Activated naive CD8-positive, alpha-beta T cell treated with anti-CD3 and anti-CD28 coated beads, Interleukin-2, amount 50 U/mL, for 24 hours (primary cell): Measurements from ENCODE around the gene TTLL11.

Experiments
- ATAC-seq: fragments of 150-1000 bp; cut with Tn5 transposase; one replicate; pipeline ENCODE4 v1.10.0; 2021
- DNase-seq: peaks from one replicate; pipeline ENCODE4 v3.0.0; 2021
- H3K27ac Mint-ChIP-seq: one replicate; pipeline ENCODE4 v1.8.0; 2021; ENCODE audit warnings: mild to moderate bottlenecking, mixed read lengths
- H3K27me3 Mint-ChIP-seq: one replicate; pipeline ENCODE4 v1.8.0; 2021; ENCODE audit warnings: mixed read lengths
- H3K36me3 Mint-ChIP-seq: one replicate; pipeline ENCODE4 v1.8.0; 2021; ENCODE audit warnings: low read depth, mixed read lengths
- H3K4me1 Mint-ChIP-seq: one replicate; pipeline ENCODE4 v1.8.0; 2021; ENCODE audit warnings: mixed read lengths
- H3K4me3 Mint-ChIP-seq: one replicate; pipeline ENCODE4 v1.8.0; 2021; ENCODE audit warnings: mild to moderate bottlenecking, moderate library complexity, mixed read lengths
- H3K9me3 Mint-ChIP-seq: one replicate; pipeline ENCODE4 v1.8.0; 2021; ENCODE audit warnings: mixed read lengths

The TTLL11 gene

GRCh38 chr9:122103985-122104384 is 10.9 kb upstream of the TTLL11 start:
- Mint-ChIP-seq H3K36me3 (peaks cover 6% of the 10 kb centered on the region), H3K27ac (no peak overlapping the region), H3K27me3 (peaks cover 3% of the 10 kb centered on the region), H3K4me1 (peaks cover 3% of the 10 kb centered on the region), H3K4me3 (no peak overlapping the region), H3K9me3 (peaks cover 12% of the 10 kb centered on the region)
- DNase-seq (no peak), ATAC-seq (no peak)

DNA sequence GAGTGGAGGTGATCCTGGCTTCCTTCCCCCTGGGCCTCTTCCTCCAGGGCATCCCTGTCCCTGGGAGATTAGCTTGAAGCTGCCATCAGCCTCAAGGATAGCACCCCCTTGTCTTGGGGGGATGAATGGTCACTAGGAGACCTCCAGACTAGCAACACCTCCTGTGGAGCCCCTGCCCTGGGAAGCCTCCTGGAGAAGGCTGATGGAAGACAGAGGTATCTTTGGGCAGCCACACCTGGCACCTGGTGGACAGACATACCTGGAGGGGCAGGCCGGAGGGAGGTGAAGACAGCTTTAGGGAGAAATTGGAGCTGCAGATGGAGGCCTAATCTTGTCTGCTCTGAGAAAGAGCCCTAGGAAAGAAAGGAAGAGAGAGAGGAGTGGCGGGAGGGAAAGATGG is 9.0 kb upstream of the TTLL11 start:
- Mint-ChIP-seq H3K36me3 (peaks cover 6% of the 10 kb centered on the region), H3K9me3 (peaks cover 12% of the 10 kb centered on the region), H3K27me3 (peaks cover 3% of the 10 kb centered on the region), H3K4me3 (no peak overlapping the region), H3K27ac (no peak overlapping the region), H3K4me1 (peaks cover 3% of the 10 kb centered on the region)
- DNase-seq (no peak), ATAC-seq (no peak)

DNA sequence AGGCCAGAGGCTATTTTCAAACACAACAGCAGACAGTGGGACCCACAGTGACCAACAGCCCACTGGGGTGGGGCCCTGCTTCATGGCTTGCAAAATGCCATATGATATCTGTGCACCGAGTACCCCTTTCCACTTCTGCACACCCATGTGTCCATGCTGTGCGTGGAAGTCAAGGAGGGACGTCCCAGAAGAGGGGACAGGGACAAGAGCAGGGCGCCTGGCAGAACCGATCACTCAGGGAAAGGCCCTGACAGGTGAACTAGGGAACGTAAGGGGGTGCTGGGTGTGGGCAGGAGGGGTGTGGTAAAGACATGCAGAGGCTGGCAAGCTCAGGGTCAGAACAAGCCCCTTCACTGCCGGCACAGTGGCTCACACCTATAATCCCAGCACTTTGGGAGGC is 7.6 kb upstream of the TTLL11 start:
- Mint-ChIP-seq H3K36me3 (peaks cover 6% of the 10 kb centered on the region), H3K4me1 (peaks cover 3% of the 10 kb centered on the region), H3K27ac (no peak overlapping the region), H3K4me3 (no peak overlapping the region), H3K27me3 (peaks cover 3% of the 10 kb centered on the region), H3K9me3 (peaks cover 12% of the 10 kb centered on the region)
- DNase-seq (no peak), ATAC-seq (no peak)

- peak; percentile 71 for ATAC-seq
- DNase-seq = peak; percentile 82
Observed at GRCh38 chr9:122099271-122099869, 6.3 kb upstream of the TTLL11 start.

DNA sequence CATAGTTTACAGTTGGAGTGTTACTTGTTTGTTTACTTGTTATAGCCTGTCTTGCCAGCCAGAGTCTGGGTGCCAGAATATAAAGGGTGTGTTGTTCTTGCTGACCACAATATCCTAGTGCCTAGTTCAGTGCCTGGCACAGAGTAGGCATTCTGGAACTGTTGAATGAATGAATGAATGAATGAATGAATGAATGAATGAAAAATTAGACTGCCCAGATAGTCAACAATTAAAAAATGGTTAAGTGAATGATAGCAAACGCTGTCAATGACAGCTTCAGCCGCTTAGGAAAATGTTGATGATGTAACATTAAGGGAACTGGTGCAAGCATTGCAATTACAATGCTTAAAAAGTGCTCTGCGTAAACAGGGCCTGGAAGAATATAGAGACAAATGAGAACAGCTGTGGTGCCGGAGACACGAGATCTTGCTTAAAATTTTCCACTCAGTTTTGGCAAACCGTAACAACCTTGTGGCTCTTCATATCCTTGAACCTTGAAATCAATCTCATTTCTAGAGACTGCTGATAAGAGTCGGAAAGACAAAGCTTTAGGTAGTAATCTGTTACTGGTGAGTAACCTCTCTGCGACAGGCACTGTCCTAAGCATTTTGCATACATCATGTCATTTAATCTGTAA is 4.7 kb upstream of the TTLL11 start:
- H3K9me3 Mint-ChIP-seq = no peaks in the 10 kb centered on the region
- peaks cover 16% of the 10 kb centered on the region for H3K4me1 Mint-ChIP-seq
- no peak overlapping the region for H3K4me3 Mint-ChIP-seq
- no peak for DNase-seq
- no peak for ATAC-seq
- H3K36me3 Mint-ChIP-seq = no peaks in the 10 kb centered on the region
- peaks cover 15% of the 10 kb centered on the region for H3K27me3 Mint-ChIP-seq
- no peak overlapping the region for H3K27ac Mint-ChIP-seq

More at GRCh38 chr9:122099271-122099869, 6.3 kb upstream of the TTLL11 start:
- Mint-ChIP-seq H3K9me3 (peaks cover 10% of the 10 kb centered on the region), H3K36me3 (peaks cover 6% of the 10 kb centered on the region), H3K4me1 (peaks cover 14% of the 10 kb centered on the region), H3K27me3 (peaks cover 10% of the 10 kb centered on the region), H3K27ac (no peak overlapping the region), H3K4me3 (no peak overlapping the region)

DNA sequence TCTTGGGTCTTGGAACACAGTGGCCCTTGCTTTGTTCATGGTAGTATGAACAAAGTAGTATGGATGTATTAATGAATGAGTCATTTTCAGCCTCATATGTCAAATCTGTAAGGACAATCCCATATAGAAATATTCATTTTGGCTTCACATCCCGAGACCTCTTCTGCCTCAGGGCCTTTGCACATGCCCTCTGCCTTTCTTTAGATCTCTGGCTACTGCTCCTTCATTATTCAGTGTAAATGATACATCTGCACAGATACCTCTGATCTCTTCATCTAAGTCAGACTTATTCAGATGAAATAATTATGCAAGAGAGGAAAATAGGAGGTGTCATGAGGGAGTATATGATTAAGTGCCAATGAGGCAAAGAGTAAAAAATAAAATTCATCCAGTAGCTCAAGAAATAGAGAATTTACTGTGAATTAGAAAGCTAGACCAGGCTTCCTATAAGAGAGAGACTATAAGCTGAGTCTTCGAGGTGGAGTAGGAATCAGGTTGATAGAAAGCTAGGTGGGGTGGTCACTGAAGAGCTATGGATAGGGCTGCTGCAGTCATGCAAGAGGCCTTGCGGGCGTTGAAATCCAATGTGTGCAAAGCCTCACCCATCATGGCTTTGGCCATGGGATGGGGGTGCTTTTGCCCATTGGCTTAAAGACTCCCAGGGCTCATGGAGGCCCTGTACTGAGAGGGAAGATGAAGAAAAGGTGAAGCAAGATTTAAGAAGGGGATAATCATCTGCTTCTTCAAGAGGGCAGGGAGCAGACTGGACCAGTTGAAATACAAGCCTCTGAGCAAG is 3.7 kb upstream of the TTLL11 start:
- no peak for DNase-seq
- no peak for ATAC-seq
- H3K4me3 Mint-ChIP-seq = no peak overlapping the region
- no peaks in the 10 kb centered on the region for H3K9me3 Mint-ChIP-seq
- peaks cover 21% of the 10 kb centered on the region for H3K4me1 Mint-ChIP-seq
- H3K27ac Mint-ChIP-seq = no peak overlapping the region
- H3K36me3 Mint-ChIP-seq = no peaks in the 10 kb centered on the region
- peaks cover 15% of the 10 kb centered on the region for H3K27me3 Mint-ChIP-seq

GRCh38 chr9:122095010-122095767 is 2.1 kb upstream of the TTLL11 start:
- no peak for ATAC-seq
- Mint-ChIP-seq H3K27ac (no peak overlapping the region), H3K36me3 (peaks cover 1% of the 10 kb centered on the region), H3K9me3 (no peaks in the 10 kb centered on the region), H3K4me3 (peak overlapping the region; percentile 4), H3K4me1 (peaks cover 36% of the 10 kb centered on the region), H3K27me3 (peaks cover 15% of the 10 kb centered on the region)
- DNase-seq = peak; percentile 52

GRCh38 chr9:122091682-122092592 is 1.2 kb downstream of the TTLL11 start:
- Mint-ChIP-seq H3K4me3 (peak overlapping the region; percentile 83), H3K9me3 (no peaks in the 10 kb centered on the region), H3K27ac (peak overlapping the region; percentile 65), H3K27me3 (peaks cover 12% of the 10 kb centered on the region), H3K36me3 (peaks cover 1% of the 10 kb centered on the region), H3K4me1 (peaks cover 34% of the 10 kb centered on the region)
- DNase-seq (no peak), ATAC-seq (no peak)

GRCh38 chr9:122090981-122091380 is 2.1 kb downstream of the TTLL11 start:
- H3K9me3 Mint-ChIP-seq = no peaks in the 10 kb centered on the region

DNA sequence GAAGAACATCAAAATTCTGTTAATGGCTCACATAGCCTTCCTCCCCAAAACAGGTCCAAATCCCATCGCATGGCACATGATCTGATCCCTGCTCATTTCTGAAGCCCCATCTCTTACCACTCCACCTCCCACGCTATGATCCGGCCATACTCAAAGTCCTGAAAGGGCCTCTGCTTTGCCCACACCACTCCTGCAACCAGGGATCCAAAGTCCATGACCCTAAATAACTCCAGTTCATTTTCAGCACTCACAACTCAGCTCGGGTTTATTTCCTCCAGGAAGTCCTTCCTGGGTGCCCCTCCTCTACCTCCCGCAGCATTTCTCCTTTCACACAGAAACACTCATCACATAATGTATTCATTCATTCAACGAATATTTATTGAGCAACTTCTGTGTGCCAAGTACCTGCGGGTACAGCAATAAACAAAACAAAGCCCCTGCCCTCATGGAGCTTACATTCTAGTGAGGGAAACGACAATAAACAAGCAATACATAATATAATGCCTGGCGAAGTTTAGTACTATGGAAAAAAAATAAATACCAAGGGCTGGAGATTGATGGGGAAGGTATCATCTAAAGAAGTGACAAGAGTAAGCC is 2.7 kb downstream of the TTLL11 start:
- Mint-ChIP-seq H3K27ac (no peak overlapping the region), H3K36me3 (peaks cover 1% of the 10 kb centered on the region), H3K9me3 (no peaks in the 10 kb centered on the region), H3K4me1 (peaks cover 31% of the 10 kb centered on the region), H3K27me3 (peaks cover 12% of the 10 kb centered on the region), H3K4me3 (no peak overlapping the region)
- no peak for DNase-seq
- no peak for ATAC-seq

More at GRCh38 chr9:122090981-122091380, 2.1 kb downstream of the TTLL11 start:
- Mint-ChIP-seq H3K27ac (no peak overlapping the region), H3K27me3 (peaks cover 12% of the 10 kb centered on the region), H3K36me3 (peaks cover 1% of the 10 kb centered on the region), H3K4me3 (no peak overlapping the region), H3K4me1 (peaks cover 34% of the 10 kb centered on the region)
- ATAC-seq = no peak
- no peak for DNase-seq

DNA sequence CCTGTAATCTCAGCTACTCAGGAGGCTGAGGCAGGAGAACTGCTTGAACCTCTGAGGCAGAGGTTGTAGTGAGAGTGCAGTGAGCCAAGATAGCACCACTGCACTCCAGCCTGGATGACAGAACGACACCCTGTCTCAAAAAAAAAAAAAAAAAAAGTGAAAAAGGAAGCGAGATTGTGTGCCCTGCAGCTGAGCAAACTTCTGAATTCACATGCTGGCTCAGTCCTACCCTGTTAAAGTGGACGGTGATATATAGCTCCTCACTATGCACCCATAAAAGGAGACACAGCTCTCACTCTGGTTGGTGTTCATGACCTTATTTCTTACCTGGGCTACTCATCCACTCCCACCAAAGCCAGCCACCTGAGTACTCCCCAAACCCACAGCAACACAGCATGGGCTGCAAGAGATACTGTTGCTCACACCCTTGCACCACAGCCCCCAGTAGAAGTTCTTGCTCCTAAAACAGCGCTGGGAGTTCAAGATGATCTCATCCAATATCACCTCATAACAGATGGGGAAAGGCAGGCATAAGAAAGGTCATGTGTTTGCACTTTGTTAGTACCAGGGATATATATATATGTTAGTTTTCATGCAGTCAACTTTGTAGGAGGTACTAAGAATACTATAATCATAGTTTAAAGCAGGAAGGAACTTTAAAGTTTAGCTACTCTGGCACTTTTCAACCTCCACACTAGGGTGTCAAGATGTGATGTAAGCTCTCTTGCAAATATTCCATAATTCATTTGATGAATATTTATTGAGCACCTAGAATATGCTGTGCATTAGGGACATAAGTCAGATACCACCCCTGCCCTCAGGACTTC is 4.0 kb downstream of the TTLL11 start:
- H3K36me3 Mint-ChIP-seq = peaks cover 1% of the 10 kb centered on the region
- peaks cover 4% of the 10 kb centered on the region for H3K27me3 Mint-ChIP-seq
- no peak for ATAC-seq
- no peak for DNase-seq
- H3K4me1 Mint-ChIP-seq = peaks cover 26% of the 10 kb centered on the region
- H3K27ac Mint-ChIP-seq = no peak overlapping the region
- H3K9me3 Mint-ChIP-seq = no peaks in the 10 kb centered on the region
- no peak overlapping the region for H3K4me3 Mint-ChIP-seq

DNA sequence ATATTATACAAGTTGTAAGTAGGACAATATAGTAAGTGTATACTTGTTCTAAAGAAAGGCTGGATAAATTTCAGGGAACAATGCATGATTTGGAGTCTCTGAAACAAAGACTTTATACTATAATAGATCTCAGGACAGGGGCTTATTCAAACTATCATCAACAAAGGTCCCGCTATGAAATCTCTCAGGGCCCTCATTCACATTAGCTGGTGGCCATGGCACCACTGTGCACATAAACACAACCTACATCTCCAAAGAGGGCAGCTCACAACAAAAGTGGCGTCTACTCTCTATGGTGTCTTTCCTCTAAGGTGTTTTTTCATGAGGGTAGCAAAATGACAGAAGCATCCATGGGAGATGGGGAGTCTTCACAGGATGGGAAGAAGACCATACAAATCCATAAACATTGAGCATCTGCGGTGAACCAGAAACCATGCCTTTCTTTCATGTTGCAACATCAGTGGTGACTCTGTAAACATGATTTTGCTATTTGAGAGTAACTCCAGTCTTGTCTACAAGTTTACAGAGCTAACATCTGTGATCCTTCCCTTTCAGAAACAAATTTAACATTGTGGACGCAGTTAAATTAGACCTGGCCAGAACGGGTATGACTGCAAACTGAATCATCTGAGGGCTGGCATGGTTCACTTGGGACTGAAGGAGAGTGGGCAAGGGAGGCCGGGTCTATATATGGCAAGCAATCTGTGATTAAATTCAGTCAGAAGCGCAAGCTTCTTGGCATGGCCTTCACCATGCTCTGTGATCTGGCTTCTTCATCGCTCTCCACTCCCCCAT is 5.5 kb downstream of the TTLL11 start:
- no peak for ATAC-seq
- Mint-ChIP-seq H3K9me3 (no peaks in the 10 kb centered on the region), H3K27me3 (no peaks in the 10 kb centered on the region), H3K36me3 (peaks cover 1% of the 10 kb centered on the region), H3K4me3 (no peak overlapping the region), H3K27ac (no peak overlapping the region), H3K4me1 (peaks cover 30% of the 10 kb centered on the region)
- no peak for DNase-seq
